A549 treated with GW870086 at 1 μM for 4 hours (cell line): ENCODE results near the gene NT5DC1. TPM values are rescaled to one million over a fixed set of nuclear protein-coding genes. Genes with fewer than 3 reads are reported as not detected.

Experiments
- total RNA-seq: library from RNA; stranded (reverse); fragments of 200-300 nt; extraction: Qiagen RNA extraction; gene quantifications from 5 replicates; pipeline ENCODE4 v1.2.3, GENCODE V29; 2022; ENCODE audit warnings: low read depth

Gene NT5DC1
- total RNA-seq = 25.5 to 31.2 TPM (median 26.4 TPM) in 5 replicates

DNA sequence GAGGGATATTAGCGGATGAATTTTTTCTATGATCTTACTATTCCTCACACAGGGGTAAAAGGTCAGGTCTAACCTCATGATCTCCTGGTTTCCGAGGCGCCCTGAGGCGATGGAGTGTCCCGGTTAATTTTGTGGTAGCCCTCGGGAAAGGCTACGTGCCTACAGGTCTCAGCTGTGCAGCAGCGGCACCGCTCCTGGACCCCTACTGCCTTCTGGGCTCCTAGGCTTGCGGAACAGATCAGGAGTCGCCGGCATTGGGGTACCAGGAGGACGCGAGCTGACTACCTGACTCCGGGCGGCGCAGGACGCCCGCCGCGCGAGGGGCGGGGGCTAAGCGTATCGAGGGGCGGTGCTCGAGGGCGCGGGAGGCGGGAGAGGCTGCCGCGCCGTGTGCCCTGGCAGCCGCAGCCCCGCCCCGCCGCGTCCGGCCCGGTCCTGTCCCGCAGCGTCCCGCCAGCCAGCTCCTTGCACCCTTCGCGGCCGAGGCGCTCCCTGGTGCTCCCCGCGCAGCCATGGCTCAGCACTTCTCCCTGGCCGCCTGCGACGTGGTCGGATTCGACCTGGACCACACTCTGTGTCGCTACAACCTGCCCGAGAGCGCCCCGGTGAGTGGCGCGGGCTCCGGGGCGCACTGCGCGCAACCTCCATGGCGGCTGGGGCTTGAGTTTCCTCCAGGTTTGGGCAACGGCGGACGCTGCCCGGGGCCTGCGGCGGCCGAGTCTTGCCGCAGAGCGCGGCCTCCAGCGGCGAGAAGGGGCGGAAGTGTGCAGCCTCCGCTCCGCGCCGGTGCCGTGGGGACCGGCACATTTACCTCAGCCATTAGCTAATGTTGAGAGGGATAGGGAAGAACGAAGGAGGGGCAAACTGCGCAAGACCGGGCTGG is at the start of gene NT5DC1:
TSS of gene NT5DC1 (plus strand) at position 435 of the 883 bp plus-strand sequence. CDS start at position 513, 78 bp downstream.

GRCh38 chr6:116060572-116061283 is 39.9 kb upstream of the NT5DC1 start, which contains the start of gene FRK:
TSS of gene FRK (minus strand) at chr6:116060891. CDS start at chr6:116060311, 580 bp downstream.

GRCh38 chr6:116126032-116126431 is 25.4 kb downstream of the NT5DC1 start, which contains the start of gene COL10A1:
TSS of gene COL10A1 (minus strand) at chr6:116126132. CDS start at chr6:116125492, 640 bp downstream.

DNA sequence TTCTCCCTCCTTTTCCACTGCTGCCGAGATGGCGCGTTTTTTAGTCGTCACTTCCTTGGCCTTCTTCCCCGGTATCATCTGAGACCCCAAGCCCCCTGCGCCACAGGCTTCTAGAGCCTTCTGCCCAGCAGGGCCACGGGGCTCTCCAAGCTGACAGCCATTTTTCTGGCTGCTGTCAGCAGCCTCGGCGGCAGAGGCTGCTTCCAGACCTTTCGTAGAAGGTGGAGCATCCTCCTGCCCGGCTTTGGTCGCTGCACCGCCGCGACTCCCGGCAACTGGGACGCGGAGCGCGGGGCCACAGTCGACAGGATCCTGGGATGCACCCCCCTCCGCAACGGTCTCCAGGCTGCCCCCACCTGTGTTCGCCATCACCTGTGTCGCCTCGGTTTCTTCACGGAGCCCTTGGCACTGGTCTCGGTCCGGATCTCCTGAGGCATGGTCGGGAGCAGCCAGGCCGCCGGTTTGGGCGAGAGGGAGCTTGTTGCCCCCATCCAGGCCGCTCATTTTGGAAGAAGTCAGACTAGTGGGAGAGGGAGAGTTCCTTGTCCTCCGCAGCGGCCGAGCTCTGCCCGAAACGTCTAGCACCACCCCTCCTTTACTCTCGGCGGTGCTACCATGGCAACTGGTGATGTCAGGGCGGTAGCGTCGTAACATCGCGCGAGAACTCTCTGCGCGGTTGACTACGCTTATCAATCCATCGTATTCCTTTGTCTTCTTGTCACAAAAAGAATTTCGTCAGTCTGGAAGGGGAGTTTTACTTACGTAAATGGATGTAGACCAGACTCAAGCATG is 153.0 kb downstream of the NT5DC1 start, which contains the start of gene TSPYL4:
TSS of gene TSPYL4 (minus strand) at position 571 of the 792 bp plus-strand sequence. CDS start at position 504, 67 bp downstream.

GRCh38 chr6:116279232-116280160 is 178.8 kb downstream of the NT5DC1 start, which contains the start of gene TSPYL1:
TSS of gene TSPYL1 (minus strand) at chr6:116279930. CDS start at chr6:116279830, 100 bp downstream.

Other genes with a start within 250 kb of the NT5DC1 start
- 1.5 to 2.4 TPM (median 2.3 TPM) in 5 replicates for gene FRK, start 40.0 kb upstream of the NT5DC1 start, total RNA-seq
- gene COL10A1, start 25.3 kb downstream of the NT5DC1 start, total RNA-seq = not detected in 5 replicates
- 2.7 to 3.5 TPM (median 3.2 TPM) in 5 replicates for gene TSPYL4, start 153.2 kb downstream of the NT5DC1 start, total RNA-seq
- 25.3 to 29.6 TPM (median 28.3 TPM) in 5 replicates for gene TSPYL1, start 179.1 kb downstream of the NT5DC1 start, total RNA-seq